HG02588 (cell line): ENCODE data around the gene PLEKHH1.

ENCODE experiments used
- ATAC-seq: cut with Tn5 transposase; IDR thresholded peaks from one replicate; pipeline ENCODE4 v1.9.1; 2021; ENCODE audit warnings: mild to moderate bottlenecking, moderate library complexity; ENCODE audit not compliant: unreplicated experiment

Gene PLEKHH1

GRCh38 chr14:67562025-67562775 is 29.1 kb downstream of the PLEKHH1 start:
- no peak for ATAC-seq

GRCh38 chr14:67562776-67563150 is 29.7 kb downstream of the PLEKHH1 start:
- no peak for ATAC-seq

GRCh38 chr14:67564236-67564635 is 31.1 kb downstream of the PLEKHH1 start:
- no peak for ATAC-seq

GRCh38 chr14:67566908-67567307 is 33.8 kb downstream of the PLEKHH1 start:
- no peak for ATAC-seq

- no peak for ATAC-seq
These were observed 34.6 kb downstream of the PLEKHH1 start for GRCh38 chr14:67567654-67568053.

GRCh38 chr14:67569011-67569650 is 36.0 kb downstream of the PLEKHH1 start:
- no peak for ATAC-seq

GRCh38 chr14:67569651-67570290 is 36.7 kb downstream of the PLEKHH1 start:
- ATAC-seq: no peak

GRCh38 chr14:67570453-67570852 is 37.4 kb downstream of the PLEKHH1 start:
- ATAC-seq: no peak

- ATAC-seq: no peak
These were observed 38.3 kb downstream of the PLEKHH1 start for GRCh38 chr14:67571275-67571990.

- ATAC-seq: no peak
These were observed 38.9 kb downstream of the PLEKHH1 start for GRCh38 chr14:67571991-67572323.

- ATAC-seq: no peak
These were observed 39.5 kb downstream of the PLEKHH1 start for GRCh38 chr14:67572608-67573007.

- ATAC-seq: no peak
These were observed 40.3 kb downstream of the PLEKHH1 start for GRCh38 chr14:67573228-67574010.

GRCh38 chr14:67574156-67574555 is 41.1 kb downstream of the PLEKHH1 start:
- ATAC-seq: no peak

- ATAC-seq: no peak
These were observed 41.7 kb downstream of the PLEKHH1 start for GRCh38 chr14:67574806-67575205.

- no peak for ATAC-seq
These were observed 42.6 kb downstream of the PLEKHH1 start for GRCh38 chr14:67575684-67576083.

- ATAC-seq: no peak
These were observed 43.3 kb downstream of the PLEKHH1 start for GRCh38 chr14:67576216-67576955.

GRCh38 chr14:67577181-67577808 is 44.2 kb downstream of the PLEKHH1 start:
- no peak for ATAC-seq

- no peak for ATAC-seq
These were observed 45.0 kb downstream of the PLEKHH1 start for GRCh38 chr14:67577909-67578749.

GRCh38 chr14:67579040-67579439 is 46.0 kb downstream of the PLEKHH1 start:
- no peak for ATAC-seq
